HCT116 (cell line): ENCODE measurements around the gene ZNF202. TPM values are rescaled to one million over a fixed set of nuclear protein-coding genes. Genes with fewer than 3 reads are reported as not detected.

ENCODE experiments used
- ATAC-seq: fragments of 200-7000 bp; cut with Tn5 transposase; 2 replicates; pipeline ENCODE4 v1.9.1; 2020; ENCODE audit warnings: mild to moderate bottlenecking, moderate library complexity
- BruUV-seq: library from RNA; stranded (reverse); fragments of 400-500 nt; replicated peaks from 2 replicates; lab custom pipeline; 2021; lab: Mats Ljungman, UMichigan
- CTCF ChIA-PET: fragments of 300-600 bp; sonication (Branson Sonifier 250); formaldehyde crosslinking; loops from one replicate; lab custom pipeline; 2021; ENCODE audit warnings: antibody characterized with exemption; lab: Charles Lee
- POLR2A ChIA-PET: fragments of 300-600, 350-600 bp; sonication (Branson Sonifier 250); formaldehyde crosslinking; loops from one replicate; lab custom pipeline; 2021; ENCODE audit warnings: antibody characterized with exemption; lab: Charles Lee
- RAD21 ChIA-PET, 2 experiments: fragments of 300-600 bp; sonication (Branson Sonifier 250); formaldehyde crosslinking; loops; one replicate each; lab custom pipeline; 2023; ENCODE audit warnings: low total read pairs in 2 of 2; ENCODE audit not compliant: uncharacterized antibody in 2 of 2, unreplicated experiment in 2 of 2, low non-redundant PET in 1 of 2; lab: Charles Lee
- DNase-seq: peaks from one replicate; pipeline ENCODE4 v3.0.0-alpha.2; 2010; ENCODE audit warnings: low read depth, low spot score
- H2AFZ ChIP-seq: fragments of 200-600 bp; shearing (Covaris generic), sonication (generic); 2 replicates; pipeline ENCODE4 v1.6.1; 2017; ENCODE audit warnings: low read depth, mixed run types, mixed read lengths, antibody characterized with exemption, low read length; ENCODE audit not compliant: poor library complexity, severe bottlenecking
- H3K27ac ChIP-seq: 2 replicates; pipeline ENCODE4 v1.5.1; 2012; ENCODE audit warnings: low read depth, low read length
- H3K27me3 ChIP-seq: fragments of 200-600 bp; sonication (generic); 2 replicates; pipeline ENCODE4 v1.6.1; 2016; ENCODE audit warnings: mixed run types, low read length, mixed read lengths; ENCODE audit not compliant: insufficient read depth
- H3K36me3 ChIP-seq, 2 experiments: fragments of 200-500 bp in 1 of 2; fragments of 200-600 bp in 1 of 2; sonication (Bioruptor generic) in 1 of 2; sonication (generic) in 1 of 2; 2 replicates each; pipeline versions ENCODE4 v1.5.1 to v1.6.1; 2014 to 2016; ENCODE audit warnings: low read length in 2 of 2, inconsistent platforms in 1 of 2, mixed read lengths in 1 of 2, mixed run types in 1 of 2; ENCODE audit not compliant: insufficient read depth in 2 of 2, control insufficient read depth in 1 of 2
- H3K4me1 ChIP-seq, 2 experiments: fragments of 200-600 bp in 1 of 2; sonication (generic) in 1 of 2; 2 replicates each; pipeline versions ENCODE4 v1.5.1 to v1.6.1; 2012 to 2017; ENCODE audit warnings: low read length in 2 of 2, inconsistent platforms in 1 of 2, mild to moderate bottlenecking in 1 of 2, mixed read lengths in 1 of 2, mixed run types in 1 of 2, moderate library complexity in 1 of 2; ENCODE audit not compliant: insufficient read depth in 2 of 2, control insufficient read depth in 1 of 2
- H3K4me2 ChIP-seq: fragments of 200-600 bp; sonication (generic); 2 replicates; pipeline ENCODE4 v1.6.1; 2017; ENCODE audit warnings: mixed run types, low read length, mixed read lengths
- H3K4me3 ChIP-seq, 2 experiments: fragments of 200-600 bp in 1 of 2; sonication (generic) in 1 of 2; replicated peaks in 1 of 2; 2 replicates each; pipeline ENCODE4 v1.5.1; 2011 to 2016; ENCODE audit warnings: low read length in 2 of 2, control low read depth in 1 of 2, low read depth in 1 of 2, mild to moderate bottlenecking in 1 of 2, mixed read lengths in 1 of 2, mixed run types in 1 of 2
- H3K79me2 ChIP-seq: fragments of 200-600 bp; sonication (generic); 2 replicates; pipeline ENCODE4 v1.6.1; 2017; ENCODE audit warnings: mild to moderate bottlenecking, mixed run types, low read length, moderate library complexity, mixed read lengths; ENCODE audit not compliant: insufficient read depth
- H3K9ac ChIP-seq: fragments of 200-600 bp; sonication (generic); 2 replicates; pipeline ENCODE4 v1.6.1; 2016; ENCODE audit warnings: low read length, mixed read lengths
- H3K9me2 ChIP-seq: fragments of 200-600 bp; sonication (generic), shearing (Covaris generic); 2 replicates; pipeline ENCODE4 v1.6.1; 2017; ENCODE audit warnings: mixed run types, mild to moderate bottlenecking, moderate library complexity; ENCODE audit not compliant: insufficient read depth
- H3K9me3 ChIP-seq, 2 experiments: fragments of 200-500 bp in 1 of 2; fragments of 200-600 bp in 1 of 2; sonication (Bioruptor generic) in 1 of 2; sonication (generic) in 1 of 2; 2 replicates each; pipeline ENCODE4 v1.6.1; 2014 to 2017; ENCODE audit warnings: low read length in 2 of 2, mixed read lengths in 2 of 2, inconsistent platforms in 1 of 2, low read depth in 1 of 2, mild to moderate bottlenecking in 1 of 2, mixed run types in 1 of 2, moderate library complexity in 1 of 2; ENCODE audit not compliant: control insufficient read depth in 1 of 2, insufficient read depth in 1 of 2
- H4K20me1 ChIP-seq: fragments of 200-600 bp; sonication (generic), shearing (Covaris generic); 2 replicates; pipeline ENCODE4 v1.6.1; 2017; ENCODE audit warnings: mixed run types, mild to moderate bottlenecking, moderate library complexity; ENCODE audit not compliant: insufficient read depth
- CBX3 ChIP-seq: IDR thresholded peaks from 2 replicates; pipeline ENCODE4 v1.6.1; 2012; ENCODE audit warnings: low read depth
- CTCF ChIP-seq, 3 experiments: fragments of 200-600 bp in 1 of 3; sonication (generic) in 1 of 3; IDR thresholded peaks in 2 of 3; conservative IDR thresholded peaks in 1 of 3; 2 replicates each; pipeline ENCODE4 v1.5.1; 2012 to 2017; ENCODE audit warnings: low read depth in 2 of 3, low read length in 2 of 3, antibody characterized with exemption in 1 of 3, borderline replicate concordance in 1 of 3, control low read depth in 1 of 3, mild to moderate bottlenecking in 1 of 3, mixed read lengths in 1 of 3, mixed run types in 1 of 3, moderate library complexity in 1 of 3; ENCODE audit not compliant: insufficient read depth in 1 of 3
- EZH2 ChIP-seq: fragments of 200-600 bp; sonication (generic); IDR thresholded peaks from 2 replicates; pipeline ENCODE4 v1.6.1; 2017; ENCODE audit warnings: antibody characterized with exemption, mixed run types
- FOSL1 ChIP-seq: IDR thresholded peaks from 2 replicates; pipeline ENCODE4 v1.6.1; 2012; ENCODE audit warnings: low read depth
- JUND ChIP-seq: IDR thresholded peaks from 2 replicates; pipeline ENCODE4 v1.6.1; 2012
- MAX ChIP-seq: IDR thresholded peaks from 2 replicates; pipeline ENCODE4 v1.6.1; 2012
- POLR2A ChIP-seq: IDR thresholded peaks from 2 replicates; pipeline ENCODE4 v1.7.0; 2011; ENCODE audit warnings: borderline replicate concordance; ENCODE audit not compliant: insufficient read depth, insufficient read length; ENCODE audit errors: extremely low read depth
- POLR2AphosphoS5 ChIP-seq: IDR thresholded peaks from 2 replicates; pipeline ENCODE4 v1.6.1; 2011; ENCODE audit warnings: mild to moderate bottlenecking, low read depth, low read length, moderate library complexity
- SIN3A ChIP-seq: IDR thresholded peaks from 2 replicates; pipeline ENCODE4 v1.6.1; 2012; ENCODE audit warnings: low read depth
- SRF ChIP-seq: IDR thresholded peaks from 2 replicates; pipeline ENCODE4 v1.6.1; 2012; ENCODE audit warnings: low read depth
- TCF7L2 ChIP-seq: IDR thresholded peaks from 2 replicates; pipeline ENCODE4 v1.7.0; 2011; ENCODE audit warnings: borderline replicate concordance, inconsistent platforms; ENCODE audit not compliant: insufficient read depth, insufficient read length; ENCODE audit errors: extremely low read depth
- YY1 ChIP-seq: IDR thresholded peaks from 2 replicates; pipeline ENCODE4 v1.6.1; 2011; ENCODE audit warnings: low read length, low read depth, moderate library complexity, mild to moderate bottlenecking; ENCODE audit not compliant: insufficient replicate concordance; ENCODE audit errors: extremely low read depth
- ZFX ChIP-seq: fragments of 450-650 bp; IDR thresholded peaks from 2 replicates; pipeline ENCODE4 v1.6.1; 2017
- ZNF274 ChIP-seq: fragments of 200-500 bp; sonication (Bioruptor generic); IDR thresholded peaks from 2 replicates; pipeline ENCODE4 v1.6.1; 2014; ENCODE audit warnings: mild to moderate bottlenecking, low read depth, low read length, inconsistent platforms
- intact Hi-C: fragments of 100-400 bp; cut with micrococcal nuclease; formaldehyde crosslinking; loops from 2 replicates; pipeline ENCODE4 v1.10.0; 2022
- total RNA-seq: library from RNA; stranded (reverse); gene quantifications from one replicate; pipeline ENCODE4 v1.2.1, GENCODE V29; 2021; ENCODE audit not compliant: unreplicated experiment
- TF ChIP-seq, protein P1 (sequence below): IDR thresholded peaks from 2 replicates; pipeline ENCODE4 v1.6.1; 2012

ZNF202 gene
- total RNA-seq, 1 experiment from 2014 or later = 16.9 TPM

GRCh38 chr11:123707206-123707605, 34.3 kb downstream of the ZNF202 start:
- BruUV-seq = no TSS peak
- 0 out of 2 replicates have a peak, but pooled peaks have one; percentile 8 for ATAC-seq
- CTCF ChIA-PET = interaction anchor here (1.0 to 5.2 kb wide), 17 partner anchors 8 to 604 kb away, joined by 3 to 104 read pairs (median 6); partner anchors contain the start of gene SCN3B
- no peaks in the 10 kb centered on the region for H3K9me2 ChIP-seq
- no peak overlapping the region for H3K4me3 ChIP-seq
- POLR2A ChIA-PET = interaction anchor here (2.2 kb wide), 1 partner anchor 66 kb away, joined by 9 read pairs; no protein-coding TSS in a partner anchor
- no peaks in the 10 kb centered on the region for H3K4me1 ChIP-seq
- no peaks in the 10 kb centered on the region for H3K79me2 ChIP-seq
- no peak overlapping the region for H2AFZ ChIP-seq
- H3K27me3 ChIP-seq = peaks cover 6% of the 10 kb centered on the region; the same call in 1 of the 2 replicates
- RAD21 ChIA-PET = interaction anchor here (0.5 to 1.6 kb wide), 4 partner anchors 66 to 127 kb away, joined by 3 to 7 read pairs (median 6); no protein-coding TSS in a partner anchor
- no peak for DNase-seq
- H3K9me3 ChIP-seq = no peaks in the 10 kb centered on the region
- TF ChIP-seq FOSL1 (no peak), MAX (no peak), YY1 (no peak), ZFX (no peak), SIN3A (no peak), EZH2 (no peak), POLR2AphosphoS5 (no peak), POLR2A (no peak), CTCF (IDR thresholded peaks at IDR 0.05 in 2 of 3, conservative IDR thresholded peaks at IDR 0.05 in 1 of 3; ENCODE audit: borderline replicate concordance in 1 of 3, insufficient read depth in 1 of 3, low read depth in 2 of 3, low read length in 2 of 3) (no peak), CBX3 (no peak), JUND (no peak), TCF7L2 (no peak), ZNF274 (no peak), SRF (no peak)
- TF ChIP-seq, protein P1, sequence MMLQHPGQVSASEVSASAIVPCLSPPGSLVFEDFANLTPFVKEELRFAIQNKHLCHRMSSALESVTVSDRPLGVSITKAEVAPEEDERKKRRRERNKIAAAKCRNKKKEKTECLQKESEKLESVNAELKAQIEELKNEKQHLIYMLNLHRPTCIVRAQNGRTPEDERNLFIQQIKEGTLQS = no peak
- TF ChIP-seq, all 23 proteins: peak for 0
- intact Hi-C loops = loop anchor here (1.0 to 10.0 kb wide), 3 partner anchors 66 to 192 kb away; no protein-coding TSS in a partner anchor
- no peak overlapping the region for H3K4me2 ChIP-seq
- H3K27ac ChIP-seq = no peak overlapping the region
- H4K20me1 ChIP-seq = no peaks in the 10 kb centered on the region
- H3K36me3 ChIP-seq = no peaks in the 10 kb centered on the region
- H3K9ac ChIP-seq = no peak overlapping the region
